ENCODE data around the gene P2RY14.
A peak's percentile ranks its signal among the peaks of the same experiment; 100 is the strongest.
"Not testable (repeated sequence)": the region's sequence is repeated elsewhere in the genome, so short reads cannot be mapped to it uniquely, and the experiment has no call there.

The P2RY14 gene

DNA sequence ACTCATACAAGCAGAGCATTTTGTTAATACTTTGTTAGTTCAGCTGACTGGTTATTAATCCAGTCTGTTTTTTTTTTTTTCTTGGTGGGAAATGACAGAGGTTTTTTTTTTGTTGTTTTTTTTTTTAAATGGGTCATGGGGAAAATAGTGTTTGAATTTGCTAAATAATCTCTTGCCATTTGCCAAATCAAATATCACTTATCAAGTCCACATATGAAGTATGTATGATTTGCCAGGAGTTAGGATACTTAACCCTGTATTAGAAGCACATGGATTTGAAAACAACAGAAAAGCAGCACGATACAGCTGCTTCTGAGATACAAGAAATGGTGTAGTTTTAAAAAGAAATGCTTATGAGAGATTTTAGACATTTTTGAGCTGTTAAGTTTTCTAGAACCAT, 21.6 kb downstream of the P2RY14 start:
- no peak for DNase-seq

- DNase-seq, result no peak
These were observed 29.5 kb downstream of the P2RY14 start for GRCh38 chr3:151248772-151249337.

DNA sequence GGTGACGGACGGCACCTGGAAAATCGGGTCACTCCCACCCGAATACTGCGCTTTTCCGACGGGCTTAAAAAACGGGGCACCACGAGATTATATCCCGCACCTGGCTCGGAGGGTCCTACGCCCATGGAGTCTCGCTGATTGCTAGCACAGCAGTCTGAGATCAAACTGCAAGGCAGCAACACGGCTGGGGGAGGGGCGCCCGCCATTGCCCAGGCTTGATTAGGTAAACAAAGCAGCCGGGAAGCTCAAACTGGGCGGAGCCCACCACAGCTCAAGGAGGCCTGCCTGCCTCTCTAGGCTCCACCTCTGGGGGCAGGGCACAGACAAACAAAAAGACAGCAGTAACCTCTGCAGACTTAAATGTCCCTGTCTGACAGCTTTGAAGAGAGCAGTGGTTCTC, 36.3 kb downstream of the P2RY14 start:
- DNase-seq, result not testable (repeated sequence)

- DNase-seq, result no peak
These were observed 41.6 kb downstream of the P2RY14 start for GRCh38 chr3:151236736-151237135.

DNA sequence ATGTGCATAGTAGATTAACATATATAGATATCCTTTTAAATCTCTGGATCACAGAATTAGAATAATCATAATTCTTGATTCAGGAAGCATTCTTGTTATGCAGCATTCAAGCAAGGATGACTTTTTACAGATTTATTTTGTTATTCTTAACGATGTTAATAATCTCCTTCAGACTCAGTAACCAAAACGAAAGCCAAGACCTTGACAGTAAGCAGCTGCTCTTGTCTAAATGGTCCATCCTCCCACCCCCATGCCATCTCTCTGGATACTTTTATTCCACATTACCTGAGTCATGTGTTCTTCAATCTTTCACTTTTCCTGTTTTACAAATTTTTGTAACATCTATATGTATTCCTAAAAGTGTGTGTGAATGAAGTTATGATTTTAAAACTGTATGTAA, 42.0 kb downstream of the P2RY14 start:
- DNase-seq, result no peak

- no peak for DNase-seq
These were observed 43.5 kb downstream of the P2RY14 start for GRCh38 chr3:151234825-151235224.

DNA sequence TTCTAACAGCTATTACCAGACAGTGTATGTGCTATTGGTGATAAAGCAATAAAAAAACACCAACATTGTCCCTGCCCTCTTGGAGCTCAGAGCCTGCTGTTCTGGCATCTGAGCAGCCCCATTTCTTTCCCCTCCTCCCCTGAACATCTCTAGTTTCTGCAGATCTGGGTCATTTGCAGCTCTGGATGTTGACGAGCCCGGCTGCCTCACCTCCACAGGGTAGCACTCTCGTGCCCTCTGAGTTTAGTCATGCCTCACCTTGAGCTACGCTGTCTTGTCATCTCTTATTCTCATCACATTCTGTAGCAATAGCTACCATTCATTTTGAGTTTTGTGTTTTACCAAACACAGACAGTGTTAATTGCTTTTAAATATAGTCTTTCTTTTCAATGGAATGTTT, 45.4 kb downstream of the P2RY14 start:
- no peak for DNase-seq

DNA sequence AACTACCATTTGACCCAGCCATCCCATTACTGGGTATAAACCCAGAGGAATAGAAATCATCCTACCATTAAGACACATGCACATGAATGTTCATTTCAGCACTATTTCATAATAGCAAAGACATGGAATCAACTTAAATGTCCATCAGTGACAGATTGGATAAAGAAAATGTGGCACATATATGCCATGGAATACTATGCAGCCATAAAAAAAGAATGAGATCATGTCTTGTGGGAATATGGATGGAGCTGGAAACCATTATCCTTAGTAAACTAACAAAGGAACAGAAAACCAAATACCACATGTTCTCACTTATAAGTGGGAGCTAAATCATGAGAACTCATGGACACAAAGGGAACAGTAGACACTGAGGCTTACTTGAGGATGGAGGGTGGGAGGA, 45.9 kb downstream of the P2RY14 start:
- DNase-seq, result not testable (repeated sequence)

GRCh38 chr3:151230646-151231045, 47.7 kb downstream of the P2RY14 start:
- peak in 1 of 2 donors; percentile 72 for DNase-seq

GRCh38 chr3:151228666-151229040, 49.7 kb downstream of the P2RY14 start:
- peak in 1 of 2 donors; percentile 5 for DNase-seq

GRCh38 chr3:151227807-151228665, 50.3 kb downstream of the P2RY14 start:
- peak; percentile 35 to 80 for DNase-seq

DNA sequence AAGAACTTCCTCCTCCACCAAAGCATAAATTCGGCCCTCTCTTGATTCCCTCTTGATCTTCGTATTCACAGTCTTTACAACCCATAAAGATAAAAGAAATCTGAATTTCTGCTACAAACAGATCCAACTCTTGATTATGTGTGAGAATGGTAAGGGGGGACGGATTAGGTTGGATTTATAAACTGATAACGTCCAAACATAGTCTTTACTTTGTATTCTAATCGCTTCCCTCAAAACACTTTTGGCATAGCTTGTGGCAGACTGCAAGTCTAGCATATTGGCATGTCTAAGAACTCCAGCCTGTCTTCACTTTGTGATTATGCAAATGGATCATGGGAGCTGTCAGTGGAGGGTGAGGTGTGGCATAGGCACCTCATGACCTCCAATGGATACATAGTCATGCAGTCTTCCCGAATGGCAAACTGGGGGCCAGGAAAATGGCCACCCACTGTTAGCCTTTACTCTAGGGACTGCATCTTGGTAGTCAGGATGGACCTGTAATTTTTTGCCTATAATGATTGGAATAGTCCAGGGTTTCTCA, 51.0 kb downstream of the P2RY14 start:
- DNase-seq, result no peak

- DNase-seq, result no peak
These were observed 51.5 kb downstream of the P2RY14 start for GRCh38 chr3:151226825-151227224.

DNA sequence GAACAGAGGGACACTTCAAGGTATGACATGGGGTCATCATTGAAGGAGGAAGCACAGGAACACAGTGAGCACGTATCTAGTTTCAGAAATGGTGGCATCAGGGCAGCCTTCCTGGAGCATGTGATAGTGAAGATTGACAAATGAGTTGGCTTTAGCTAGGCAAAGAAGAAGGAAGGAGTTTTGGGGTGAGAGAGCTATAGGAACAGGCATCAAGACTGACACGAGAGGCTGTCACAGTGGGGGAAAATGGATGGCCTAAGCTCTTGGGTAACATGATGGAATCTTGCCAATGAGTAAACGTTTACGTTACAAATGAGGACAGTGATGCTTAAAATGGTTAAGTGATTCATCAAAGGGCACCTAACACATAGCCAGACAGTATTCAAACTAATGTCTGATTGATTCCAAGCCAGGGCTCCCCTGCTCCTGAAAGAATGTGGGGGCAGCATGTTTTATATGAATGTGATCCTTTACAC, 52.2 kb downstream of the P2RY14 start:
- DNase-seq, result peak in 1 of 2 donors; percentile 62

GRCh38 chr3:151225040-151225975, 53.0 kb downstream of the P2RY14 start:
- peak in 1 of 2 donors; percentile 53 for DNase-seq

DNA sequence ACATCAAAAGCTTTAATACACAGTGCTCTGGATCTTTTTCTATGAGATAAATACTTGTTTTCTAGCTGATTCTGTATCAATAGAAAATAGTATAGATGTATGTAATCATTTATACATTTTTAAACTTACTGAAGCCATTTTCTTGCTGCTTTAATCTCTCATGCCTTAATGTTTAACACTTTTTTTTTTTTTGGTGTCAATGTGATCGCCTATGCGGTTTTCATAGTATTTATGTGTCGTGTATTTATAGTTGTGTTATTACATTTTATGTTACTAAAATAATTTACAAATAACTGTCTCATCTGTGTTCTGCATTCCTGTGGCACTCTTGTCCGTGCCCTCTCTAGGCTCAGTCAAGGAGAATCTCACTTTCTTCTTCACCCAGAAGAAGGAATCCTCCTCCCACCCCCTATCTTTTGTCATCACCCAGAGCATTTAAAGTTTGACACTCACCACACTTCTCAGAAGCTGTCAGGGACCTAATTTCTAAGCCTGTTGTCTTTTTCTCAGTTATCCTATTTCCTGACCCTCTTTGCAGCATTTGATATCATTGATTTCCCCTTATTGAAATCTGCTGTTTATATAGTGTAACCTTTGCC, 54.0 kb downstream of the P2RY14 start:
- no peak for DNase-seq

DNA sequence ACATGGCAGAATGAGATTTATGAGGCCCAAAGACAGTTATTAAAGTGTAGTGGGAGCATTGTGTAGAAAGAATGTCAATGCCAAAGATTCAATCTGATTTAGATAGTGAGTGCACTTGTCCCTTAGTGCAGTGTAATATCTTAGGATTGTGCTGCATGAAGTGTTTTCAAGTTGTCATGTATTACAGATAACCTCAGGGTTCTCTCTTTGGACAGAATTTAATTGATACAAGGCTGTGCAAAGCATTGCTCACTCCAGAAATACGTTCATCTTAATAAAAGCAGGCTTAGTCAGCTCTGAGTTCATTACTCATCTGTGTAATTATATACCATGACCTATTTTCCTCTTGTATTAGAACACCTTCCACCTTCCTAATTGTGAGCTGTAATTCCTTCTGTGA, 59.3 kb downstream of the P2RY14 start:
- no peak for DNase-seq

GRCh38 chr3:151218136-151218535, 60.2 kb downstream of the P2RY14 start:
- no peak for DNase-seq

DNA sequence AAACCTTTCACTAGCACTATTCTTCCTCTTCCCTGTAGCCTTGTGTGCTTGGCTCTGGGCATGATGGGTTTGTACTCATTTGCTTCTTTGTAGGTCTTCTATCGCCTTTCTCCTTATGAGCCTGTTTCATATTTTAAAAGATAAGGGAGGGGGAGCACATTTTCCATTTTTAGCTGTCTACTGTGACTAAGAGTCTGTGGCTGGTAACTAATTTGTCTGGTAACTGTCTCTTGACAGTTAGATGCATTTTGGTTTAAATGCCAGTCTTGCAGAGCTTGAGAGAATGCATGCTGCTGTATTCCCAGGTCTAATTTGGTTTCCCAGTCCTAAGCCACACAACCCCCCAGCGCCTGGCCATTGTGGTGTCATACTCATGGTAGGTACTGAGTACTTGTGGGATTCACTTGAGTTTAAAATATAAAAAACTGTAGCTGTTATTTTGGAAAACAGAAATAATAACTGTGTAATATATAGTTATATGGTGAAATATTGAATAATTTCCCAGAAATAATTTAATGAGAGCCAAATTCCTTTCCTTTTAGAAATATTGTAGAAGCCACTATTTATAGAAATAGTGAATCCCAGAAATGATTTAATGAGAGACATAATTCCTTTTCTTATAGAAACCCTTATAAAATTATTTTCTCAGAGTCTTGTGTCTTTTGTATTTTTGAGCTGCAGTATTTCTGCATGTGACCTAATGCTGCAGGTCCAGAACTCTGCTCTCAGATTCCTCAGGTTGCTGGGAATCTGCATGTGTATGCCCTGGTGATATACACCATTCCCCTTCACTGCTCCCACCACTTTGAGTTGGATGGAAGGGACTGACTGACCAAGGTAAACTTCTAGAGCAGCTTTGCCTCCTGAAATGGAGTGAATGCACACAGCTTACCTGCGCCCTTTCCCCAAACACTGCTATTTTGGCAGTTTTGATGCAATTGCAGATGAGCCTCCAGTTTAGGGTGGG, 61.4 kb downstream of the P2RY14 start:
- peak in 1 of 2 donors; percentile 47 for DNase-seq

DNA sequence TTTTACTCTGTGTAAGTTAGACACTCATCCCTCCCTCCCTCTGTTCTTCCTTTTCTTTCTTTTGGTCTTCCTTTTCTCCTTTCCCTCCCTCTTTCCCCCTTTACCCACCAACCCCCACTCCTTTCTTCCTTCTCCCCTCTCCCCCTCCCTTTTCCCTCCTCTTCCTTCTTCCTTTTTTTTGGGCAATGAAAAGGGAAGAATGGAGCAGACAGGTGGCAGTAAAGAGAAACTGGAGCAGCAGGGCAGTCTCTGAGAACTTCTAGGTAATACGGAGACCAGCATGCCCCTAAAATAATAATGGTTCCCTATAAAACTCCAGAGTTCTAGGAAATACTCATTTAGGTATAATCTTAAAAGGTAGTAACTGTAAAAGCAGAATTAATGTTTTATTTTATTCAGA, 63.9 kb downstream of the P2RY14 start:
- no peak for DNase-seq

GRCh38 chr3:151213881-151214280, 64.5 kb downstream of the P2RY14 start:
- DNase-seq, result no peak

All from bone marrow (tissue), 2 donors.